Smooth muscle cell (in vitro differentiated cells): ENCODE measurements around the gene LRP2. TPM values are rescaled to one million over a fixed set of nuclear protein-coding genes. Genes with fewer than 3 reads are reported as not detected.

Experiments used
- DNase-seq: peaks from one replicate; lab custom pipeline; 2025; ENCODE audit not compliant: unreplicated experiment; lab: John Stamatoyannopoulos, UW
- H2AFZ ChIP-seq: fragments of 200-600 bp; sonication (generic); 2 replicates; pipeline ENCODE4 v1.6.0; 2016; ENCODE audit warnings: antibody characterized with exemption, low read depth, mild to moderate bottlenecking
- H3F3A ChIP-seq: fragments of 200-600 bp; sonication (generic); 2 replicates; pipeline ENCODE4 v1.6.0; 2017; ENCODE audit warnings: antibody characterized with exemption, low read depth
- H3K27ac ChIP-seq: fragments of 200-600 bp; sonication (generic); 2 replicates; pipeline ENCODE4 v1.5.1; 2016; ENCODE audit warnings: low read depth, mild to moderate bottlenecking
- H3K27me3 ChIP-seq: fragments of 200-600 bp; sonication (generic); 2 replicates; pipeline ENCODE4 v1.6.1; 2016; ENCODE audit warnings: low read depth, mild to moderate bottlenecking
- H3K36me3 ChIP-seq: fragments of 200-600 bp; sonication (generic); 2 replicates; pipeline ENCODE4 v1.5.1; 2016; ENCODE audit warnings: low read depth
- H3K4me1 ChIP-seq: fragments of 200-600 bp; sonication (generic); 2 replicates; pipeline ENCODE4 v1.5.1; 2016; ENCODE audit warnings: low read depth
- H3K4me2 ChIP-seq: fragments of 200-600 bp; sonication (generic); 2 replicates; pipeline ENCODE4 v1.6.0; 2016; ENCODE audit warnings: mild to moderate bottlenecking
- H3K4me3 ChIP-seq: fragments of 200-600 bp; sonication (generic); 2 replicates; pipeline ENCODE4 v1.5.1; 2016; ENCODE audit warnings: mild to moderate bottlenecking
- H3K79me2 ChIP-seq: fragments of 200-600 bp; sonication (generic); 2 replicates; pipeline ENCODE4 v1.6.0; 2016; ENCODE audit warnings: low read depth, mild to moderate bottlenecking
- H3K9ac ChIP-seq: fragments of 200-600 bp; sonication (generic); 2 replicates; pipeline ENCODE4 v1.6.0; 2016; ENCODE audit warnings: low read depth
- H3K9me3 ChIP-seq: fragments of 200-600 bp; sonication (generic); replicated peaks from 2 replicates; pipeline ENCODE4 v1.5.1; 2016; ENCODE audit warnings: low read depth
- H4K20me1 ChIP-seq: fragments of 200-600 bp; sonication (generic); 2 replicates; pipeline ENCODE4 v1.6.0; 2016; ENCODE audit warnings: low read depth
- WGBS: methylation state at CpG from one replicate; pipeline ENCODE4 v1.1.7; 2016; ENCODE audit warnings: low lambda C conversion rate; 5-methylcytosine and 5-hydroxymethylcytosine counted together
- polyA plus RNA-seq: library from polyadenylated mRNA; unstranded; fragments of >200 nt; fragmentation: Nextera tagmentation; extraction: Ambion mirVana; gene quantifications from 2 replicates; pipeline ENCODE4 v1.2.1, GENCODE V29; 2016
- total RNA-seq: library from RNA; depleted of rRNA; stranded (reverse); fragments of >200 nt; gene quantifications from 2 replicates; pipeline ENCODE4 v1.2.3, GENCODE V29; 2014
- TF ChIP-seq, protein P1 (sequence below): fragments of 200-600 bp; sonication (generic); IDR thresholded peaks from 2 replicates; pipeline ENCODE4 v1.5.1; 2017; ENCODE audit warnings: borderline replicate concordance, mild to moderate bottlenecking, antibody characterized with exemption; ENCODE audit not compliant: insufficient read depth, poor library complexity, severe bottlenecking

Gene LRP2
- total and polyA plus RNA-seq, 2 experiments from 2014 or later: 2.7 TPM; not detected in 1

DNA sequence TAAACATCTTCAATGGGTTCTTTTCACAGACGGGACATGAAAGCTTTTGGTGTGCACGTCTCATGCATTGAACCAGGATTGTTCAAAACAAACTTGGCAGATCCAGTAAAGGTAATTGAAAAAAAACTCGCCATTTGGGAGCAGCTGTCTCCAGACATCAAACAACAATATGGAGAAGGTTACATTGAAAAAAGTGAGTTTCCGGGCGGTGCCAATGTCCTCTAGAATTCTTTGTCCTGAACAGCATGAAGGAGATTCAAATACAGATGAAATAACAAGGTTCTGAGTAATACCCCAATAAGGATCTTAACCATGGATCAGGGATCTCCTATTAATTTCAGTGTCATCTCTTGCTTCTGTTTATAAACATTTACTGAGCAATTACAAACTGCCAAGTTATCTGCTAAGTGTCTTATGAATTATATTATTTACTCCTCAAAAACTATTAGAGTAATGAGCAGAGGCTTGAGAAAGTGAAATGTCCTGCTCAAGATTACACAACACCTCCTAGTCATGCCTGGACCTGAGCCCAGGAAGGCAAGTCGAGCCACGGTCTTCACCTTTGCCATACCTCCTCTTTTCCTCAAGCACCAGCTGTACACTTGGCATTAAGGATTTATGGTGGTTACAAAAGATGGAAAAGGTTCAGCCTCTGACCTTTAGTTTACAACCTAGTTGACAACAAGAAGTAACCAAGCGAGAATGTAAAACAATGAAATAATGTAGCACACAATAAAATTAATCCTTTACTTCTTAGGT is 270.4 kb downstream of the LRP2 start:
- no peak overlapping the region for H3K9ac ChIP-seq
- H2AFZ ChIP-seq: no peak overlapping the region
- peaks cover 50% of the 10 kb centered on the region for H3K27me3 ChIP-seq
- no peaks in the 10 kb centered on the region for H4K20me1 ChIP-seq
- 88% methylated on average over 8 of the region's 8 CpGs for WGBS
- peaks cover 6% of the 10 kb centered on the region for H3F3A ChIP-seq
- no peaks in the 10 kb centered on the region for H3K4me1 ChIP-seq
- DNase-seq: no peak
- no peaks in the 10 kb centered on the region for H3K9me3 ChIP-seq
- H3K79me2 ChIP-seq: no peaks in the 10 kb centered on the region
- H3K4me2 ChIP-seq: no peak overlapping the region
- no peak overlapping the region for H3K4me3 ChIP-seq
- no peak overlapping the region for H3K27ac ChIP-seq
- H3K36me3 ChIP-seq: no peaks in the 10 kb centered on the region
- TF ChIP-seq, protein P1, sequence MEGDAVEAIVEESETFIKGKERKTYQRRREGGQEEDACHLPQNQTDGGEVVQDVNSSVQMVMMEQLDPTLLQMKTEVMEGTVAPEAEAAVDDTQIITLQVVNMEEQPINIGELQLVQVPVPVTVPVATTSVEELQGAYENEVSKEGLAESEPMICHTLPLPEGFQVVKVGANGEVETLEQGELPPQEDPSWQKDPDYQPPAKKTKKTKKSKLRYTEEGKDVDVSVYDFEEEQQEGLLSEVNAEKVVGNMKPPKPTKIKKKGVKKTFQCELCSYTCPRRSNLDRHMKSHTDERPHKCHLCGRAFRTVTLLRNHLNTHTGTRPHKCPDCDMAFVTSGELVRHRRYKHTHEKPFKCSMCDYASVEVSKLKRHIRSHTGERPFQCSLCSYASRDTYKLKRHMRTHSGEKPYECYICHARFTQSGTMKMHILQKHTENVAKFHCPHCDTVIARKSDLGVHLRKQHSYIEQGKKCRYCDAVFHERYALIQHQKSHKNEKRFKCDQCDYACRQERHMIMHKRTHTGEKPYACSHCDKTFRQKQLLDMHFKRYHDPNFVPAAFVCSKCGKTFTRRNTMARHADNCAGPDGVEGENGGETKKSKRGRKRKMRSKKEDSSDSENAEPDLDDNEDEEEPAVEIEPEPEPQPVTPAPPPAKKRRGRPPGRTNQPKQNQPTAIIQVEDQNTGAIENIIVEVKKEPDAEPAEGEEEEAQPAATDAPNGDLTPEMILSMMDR: no peak

DNA sequence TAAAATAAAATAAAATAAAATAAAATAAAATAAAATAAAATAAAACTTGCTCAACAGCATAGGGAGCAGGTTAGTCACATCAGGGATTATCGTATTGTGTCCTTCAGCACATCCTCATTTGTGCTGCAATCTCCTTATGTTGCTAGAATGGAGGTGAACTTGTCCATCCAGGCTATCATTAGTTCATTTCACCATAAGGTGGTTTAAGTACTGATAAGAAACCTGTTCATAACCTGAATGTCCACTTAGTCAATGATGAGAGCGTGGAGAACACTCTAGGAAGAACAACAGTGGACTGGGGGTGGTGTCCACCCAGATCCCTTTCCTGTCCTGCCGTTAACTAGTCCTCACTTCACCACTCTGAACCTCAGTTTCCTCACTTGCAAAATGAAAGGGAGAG is 271.1 kb downstream of the LRP2 start:
- no peaks in the 10 kb centered on the region for H4K20me1 ChIP-seq
- no peaks in the 10 kb centered on the region for H3K4me1 ChIP-seq
- no peak overlapping the region for H3K4me2 ChIP-seq
- no peaks in the 10 kb centered on the region for H3K79me2 ChIP-seq
- H3K4me3 ChIP-seq: no peak overlapping the region
- TF ChIP-seq, protein P1: no peak
- no peaks in the 10 kb centered on the region for H3K36me3 ChIP-seq
- H3F3A ChIP-seq: peaks cover 6% of the 10 kb centered on the region
- H3K9me3 ChIP-seq: no peaks in the 10 kb centered on the region
- H3K9ac ChIP-seq: no peak overlapping the region
- no peak for DNase-seq
- peaks cover 51% of the 10 kb centered on the region for H3K27me3 ChIP-seq
- H2AFZ ChIP-seq: no peak overlapping the region
- 90% methylated on average over 3 of the region's 3 CpGs for WGBS
- no peak overlapping the region for H3K27ac ChIP-seq

DNA sequence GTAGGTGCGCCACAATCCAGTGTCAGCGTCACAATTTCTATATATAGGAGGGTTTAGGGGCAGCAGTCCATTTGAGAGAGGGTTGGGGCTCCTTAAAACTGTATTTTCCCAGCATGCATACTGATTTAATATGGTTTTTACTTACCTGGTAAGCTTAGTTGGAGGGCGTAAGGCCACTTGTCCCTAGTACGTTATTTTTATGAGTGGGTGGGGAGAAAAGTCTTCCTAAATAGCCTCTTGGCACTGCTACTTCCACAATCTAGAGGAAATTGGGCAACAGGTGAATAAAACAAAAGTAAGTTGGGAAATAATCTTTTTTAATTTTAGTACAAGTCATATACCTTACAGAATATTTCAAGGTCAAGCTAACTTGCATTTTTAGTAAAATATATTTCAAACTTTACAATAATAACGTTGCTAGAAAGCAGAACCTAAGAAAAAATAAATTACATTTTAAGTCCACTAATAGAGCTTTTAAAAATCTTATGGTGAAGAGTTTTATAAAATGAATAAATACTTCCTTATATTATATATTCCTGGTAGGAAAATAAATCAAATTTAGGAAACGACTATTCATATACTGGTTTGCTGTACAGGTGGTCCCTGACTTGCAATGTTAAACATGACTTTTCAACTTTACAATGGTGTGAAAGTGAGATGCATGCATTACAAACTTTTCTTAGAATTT is 272.1 kb downstream of the LRP2 start:
- TF ChIP-seq, protein P1: no peak
- 93% methylated on average over 6 of the region's 6 CpGs for WGBS

More for the DNA sequence above, 272.1 kb downstream of the LRP2 start:
- Histone ChIP-seq H3K4me2 (no peak overlapping the region), H3K4me1 (no peaks in the 10 kb centered on the region), H3K79me2 (no peaks in the 10 kb centered on the region), H3K36me3 (no peaks in the 10 kb centered on the region), H3K27ac (no peak overlapping the region), H3K27me3 (peaks cover 60% of the 10 kb centered on the region), H3K9me3 (no peaks in the 10 kb centered on the region), H3K4me3 (no peak overlapping the region), H2AFZ (no peak overlapping the region), H3F3A (no peaks in the 10 kb centered on the region), H4K20me1 (no peaks in the 10 kb centered on the region), H3K9ac (no peak overlapping the region)
- DNase-seq: no peak
